ENCODE data around the gene BORA.

DNA sequence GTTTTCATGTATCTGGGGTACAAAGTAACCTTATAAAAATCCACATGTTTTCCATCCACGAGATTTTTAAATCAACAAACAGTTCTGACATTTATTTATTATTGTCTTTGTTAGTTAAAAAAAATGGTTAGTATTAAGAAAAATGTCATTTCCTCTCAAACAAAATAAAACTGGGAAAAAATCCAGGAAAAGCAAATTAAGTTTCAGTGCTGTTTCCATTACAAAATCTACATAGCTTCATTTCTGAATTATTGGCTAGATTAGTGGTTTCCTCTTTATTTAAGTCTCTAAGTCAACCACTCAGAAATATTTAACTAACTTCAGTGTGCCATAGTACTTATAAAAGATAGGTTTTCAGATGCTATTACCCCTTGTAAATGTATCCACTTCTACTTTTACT lies 49.4 kb upstream of the BORA start:
- no peak for TF ChIP-seq SIN3A (IDR thresholded peaks at IDR 0.05; ENCODE audit: borderline replicate concordance, insufficient read depth, low read depth, low read length)
- TF ChIP-seq CTCF (IDR thresholded peaks at IDR 0.05), result no peak
- no peak for TF ChIP-seq POLR2AphosphoS5 (IDR thresholded peaks at IDR 0.05; ENCODE audit: low read depth, low read length)

Data from Panc1 (cell line).